GM12875 (cell line): ENCODE measurements around the gene PRKCD.

ENCODE experiments used
- H3K4me3 ChIP-seq: one replicate; pipeline ENCODE4 v1.5.1; 2011; ENCODE audit warnings: low read depth, low read length, control low read depth
- CTCF ChIP-seq: IDR thresholded peaks from 2 replicates; pipeline ENCODE4 v1.5.1; 2011; ENCODE audit warnings: low read depth, mild to moderate bottlenecking, control low read depth, inconsistent platforms, low read length, moderate library complexity, borderline replicate concordance; ENCODE audit not compliant: insufficient read depth

PRKCD gene

DNA sequence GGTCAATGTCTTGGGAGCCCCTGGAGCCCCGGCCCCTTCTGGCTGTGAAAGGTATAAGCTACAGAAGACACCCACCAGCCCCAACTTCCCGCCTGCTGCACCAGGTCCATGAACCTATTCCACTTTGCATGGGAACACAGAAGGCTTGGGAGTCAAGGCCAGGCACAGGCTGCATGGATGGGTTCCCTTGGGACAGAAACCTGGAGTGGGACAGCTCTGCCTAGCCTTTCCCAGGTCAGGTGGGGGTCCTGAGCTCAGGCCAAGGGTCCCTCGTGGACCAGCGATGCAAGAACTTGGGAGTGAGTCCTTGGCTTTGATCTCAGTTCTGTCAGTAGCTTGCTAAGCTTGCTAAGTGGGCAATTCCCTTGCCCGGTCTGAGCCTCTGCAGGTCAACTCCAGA lies 69.8 kb downstream of the PRKCD start:
- no peak overlapping the region for H3K4me3 ChIP-seq
- no peak for TF ChIP-seq CTCF

- H3K4me3 ChIP-seq, result no peak overlapping the region
- no peak for TF ChIP-seq CTCF
These were observed 70.8 kb downstream of the PRKCD start for GRCh38 chr3:53231532-53232511.

- H3K4me3 ChIP-seq, result no peak overlapping the region
- no peak for TF ChIP-seq CTCF
These were observed 71.8 kb downstream of the PRKCD start for GRCh38 chr3:53232641-53233377.

DNA sequence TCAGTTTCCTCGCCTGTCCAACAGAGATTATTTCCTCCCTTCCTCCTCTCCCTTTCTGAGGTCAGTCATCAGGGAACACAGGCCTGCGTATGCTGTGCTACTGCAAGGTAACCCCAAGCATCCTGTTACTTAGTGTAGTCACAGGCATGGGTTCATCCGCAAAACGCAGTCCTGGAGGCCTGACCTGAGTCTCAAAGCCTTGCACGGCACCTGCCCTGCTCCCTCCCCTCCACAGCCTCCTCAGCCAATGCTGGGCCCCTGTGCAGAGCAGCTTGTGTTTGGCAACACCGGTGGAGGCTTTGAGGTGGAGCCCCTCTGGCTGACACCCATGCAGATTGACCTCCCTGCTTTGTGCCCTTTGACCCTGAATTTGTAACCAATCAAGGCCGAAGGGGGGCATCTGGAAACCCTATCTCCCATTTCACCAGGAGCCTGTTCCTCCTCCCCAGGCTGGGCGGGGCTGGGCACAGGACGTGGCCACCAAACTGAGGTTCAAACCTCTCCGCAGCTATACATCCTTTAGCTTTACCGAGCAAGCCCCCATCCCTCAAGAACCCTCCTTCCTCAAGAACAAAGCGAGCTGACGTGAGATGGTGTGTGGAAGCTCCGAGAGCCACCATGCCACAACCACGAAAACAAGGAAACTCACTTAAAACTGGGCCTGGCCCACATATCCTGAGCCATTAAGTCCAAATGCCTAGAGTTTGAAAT lies 73.3 kb downstream of the PRKCD start:
- no peak overlapping the region for H3K4me3 ChIP-seq
- TF ChIP-seq CTCF, result no peak

GRCh38 chr3:53234841-53235232 lies 73.8 kb downstream of the PRKCD start:
- no peak overlapping the region for H3K4me3 ChIP-seq

GRCh38 chr3:53235545-53235944 lies 74.5 kb downstream of the PRKCD start:
- TF ChIP-seq CTCF, result no peak
- H3K4me3 ChIP-seq, result no peak overlapping the region

More at GRCh38 chr3:53234841-53235232, 73.8 kb downstream of the PRKCD start:
- no peak for TF ChIP-seq CTCF
